MCF 10A (cell line): Measurements from ENCODE around the gene SLC1A5. TPM values are rescaled to one million over a fixed set of nuclear protein-coding genes. Genes with fewer than 3 reads are reported as not detected.

ENCODE experiments used
- BruUV-seq: library from RNA; stranded (reverse); fragments of 400-500 nt; replicated peaks from 2 replicates; lab custom pipeline; 2021; lab: Mats Ljungman, UMichigan
- CTCF ChIA-PET: fragments of 300-600 bp; sonication (Branson Sonifier 250); formaldehyde crosslinking; extraction: SDS; loops from one replicate; lab custom pipeline; 2021; ENCODE audit warnings: antibody characterized with exemption, inconsistent platforms; lab: Yijun Ruan, JAX
- POLR2A ChIA-PET: fragments of 300-600, 350-650 bp; sonication (Branson Sonifier 250); formaldehyde crosslinking; extraction: SDS; loops from one replicate; lab custom pipeline; 2020; ENCODE audit warnings: antibody characterized with exemption, inconsistent platforms; lab: Yijun Ruan, JAX
- DNase-seq: peaks from one replicate; pipeline ENCODE4 v3.0.0-alpha.2; 2018; ENCODE audit not compliant: unreplicated experiment
- H3K27ac Mint-ChIP-seq: one replicate; pipeline ENCODE4 v1.8.0; 2022; ENCODE audit warnings: mild to moderate bottlenecking, low read depth, mixed read lengths; ENCODE audit not compliant: unreplicated experiment
- H3K27me3 Mint-ChIP-seq: one replicate; pipeline ENCODE4 v1.8.0; 2022; ENCODE audit warnings: mixed read lengths; ENCODE audit not compliant: insufficient read depth, unreplicated experiment
- H3K36me3 Mint-ChIP-seq: one replicate; pipeline ENCODE4 v1.8.0; 2022; ENCODE audit warnings: mild to moderate bottlenecking, moderate library complexity, mixed read lengths; ENCODE audit not compliant: insufficient read depth, unreplicated experiment
- H3K4me1 Mint-ChIP-seq: one replicate; pipeline ENCODE4 v1.8.0; 2022; ENCODE audit warnings: mixed read lengths; ENCODE audit not compliant: insufficient read depth, unreplicated experiment
- H3K4me3 Mint-ChIP-seq: one replicate; pipeline ENCODE4 v1.8.0; 2022; ENCODE audit warnings: mild to moderate bottlenecking, moderate library complexity, mixed read lengths; ENCODE audit not compliant: unreplicated experiment
- H3K9me3 Mint-ChIP-seq: one replicate; pipeline ENCODE4 v1.8.0; 2022; ENCODE audit warnings: mixed read lengths; ENCODE audit not compliant: unreplicated experiment
- CTCF ChIP-seq: fragments of 200-600 bp; IDR thresholded peaks from one replicate; pipeline ENCODE4 v1.8.0; 2022; ENCODE audit warnings: antibody characterized with exemption, mild to moderate bottlenecking; ENCODE audit not compliant: unreplicated experiment
- intact Hi-C: fragments of 100-400 bp; cut with micrococcal nuclease; formaldehyde crosslinking; loops from 2 replicates; pipeline ENCODE4 v1.14.1; 2022
- total RNA-seq: library from RNA; stranded (reverse); gene quantifications from 2 replicates; pipeline ENCODE4 v1.2.3, GENCODE V29; 2022

SLC1A5 gene
- total RNA-seq, 1 experiment from 2014 or later: 417 TPM

GRCh38 chr19:46745030-46745429 is 43.4 kb downstream of the SLC1A5 start:
- peaks cover 21% of the 10 kb centered on the region for H3K36me3 Mint-ChIP-seq

GRCh38 chr19:46744005-46744691 is 44.2 kb downstream of the SLC1A5 start:
- H3K36me3 Mint-ChIP-seq: peaks cover 20% of the 10 kb centered on the region

More at GRCh38 chr19:46745030-46745429, 43.4 kb downstream of the SLC1A5 start:
- ChIA-PET POLR2A (interaction anchor here (0.5 to 2.2 kb wide), 11 partner anchors 8 to 334 kb away, joined by 3 to 14 read pairs (median 3); partner anchors contain the start of gene SLC1A5), CTCF (interaction anchor here (1.4 to 1.7 kb wide), 2 partner anchors 13 to 97 kb away, joined by 4 to 7 read pairs; no protein-coding TSS in a partner anchor)
- Mint-ChIP-seq H3K27me3 (no peaks in the 10 kb centered on the region), H3K9me3 (no peaks in the 10 kb centered on the region), H3K4me1 (peaks cover 28% of the 10 kb centered on the region), H3K4me3 (peak overlapping the region; percentile 97), H3K27ac (peak overlapping the region; percentile 88)
- BruUV-seq: no TSS peak
- no peak for TF ChIP-seq CTCF
- intact Hi-C loops: loop anchor here (5.0 kb wide), 1 partner anchor 37 kb away; no protein-coding TSS in a partner anchor
- DNase-seq: no peak

GRCh38 chr19:46742926-46743480 is 45.4 kb downstream of the SLC1A5 start:
- intact Hi-C loops: no loop called here
- Mint-ChIP-seq H3K27ac (no peak overlapping the region), H3K4me1 (peaks cover 28% of the 10 kb centered on the region), H3K27me3 (no peaks in the 10 kb centered on the region), H3K9me3 (no peaks in the 10 kb centered on the region), H3K36me3 (peaks cover 19% of the 10 kb centered on the region), H3K4me3 (no peak overlapping the region)
- TF ChIP-seq CTCF: no peak
- no peak for DNase-seq
- no TSS peak for BruUV-seq
- CTCF ChIA-PET: interaction anchor here (0.7 to 2.9 kb wide), 4 partner anchors 14 to 98 kb away, joined by 3 to 19 read pairs (median 4); no protein-coding TSS in a partner anchor
- POLR2A ChIA-PET: interaction anchor here (0.9 to 1.2 kb wide), 2 partner anchors 42 to 107 kb away, joined by 3 read pairs; partner anchors contain the start of gene AP2S1

More at GRCh38 chr19:46744005-46744691, 44.2 kb downstream of the SLC1A5 start:
- BruUV-seq: TSS peak; percentile 16
- ChIA-PET CTCF (interaction anchor here (0.6 to 1.7 kb wide), 4 partner anchors 8 to 379 kb away, joined by 3 to 7 read pairs (median 4); no protein-coding TSS in a partner anchor), POLR2A (interaction anchor here (0.7 to 2.2 kb wide), 7 partner anchors 30 to 335 kb away, joined by 3 to 14 read pairs (median 4); partner anchors contain the start of gene SLC1A5)
- peaks cover 28% of the 10 kb centered on the region for H3K4me1 Mint-ChIP-seq
- intact Hi-C loops: no loop called here
- H3K4me3 Mint-ChIP-seq: peak overlapping the region; percentile 97
- no peaks in the 10 kb centered on the region for H3K27me3 Mint-ChIP-seq
- TF ChIP-seq CTCF: no peak
- peak overlapping the region; percentile 88 for H3K27ac Mint-ChIP-seq
- no peak for DNase-seq
- no peaks in the 10 kb centered on the region for H3K9me3 Mint-ChIP-seq

- POLR2A ChIA-PET: no interaction called here
- CTCF ChIA-PET: interaction anchor here (0.5 to 2.9 kb wide), 5 partner anchors 9 to 126 kb away, joined by 3 to 19 read pairs (median 3); no protein-coding TSS in a partner anchor
Measured at GRCh38 chr19:46741447-46741846, 46.9 kb downstream of the SLC1A5 start.

More at GRCh38 chr19:46741447-46741846, 46.9 kb downstream of the SLC1A5 start:
- no peaks in the 10 kb centered on the region for H3K9me3 Mint-ChIP-seq
- H3K4me1 Mint-ChIP-seq: peaks cover 28% of the 10 kb centered on the region
- no peak overlapping the region for H3K4me3 Mint-ChIP-seq
- BruUV-seq: no TSS peak
- intact Hi-C loops: no loop called here
- no peaks in the 10 kb centered on the region for H3K27me3 Mint-ChIP-seq
- peak overlapping the region; percentile 83 for H3K27ac Mint-ChIP-seq
- no peak for DNase-seq
- H3K36me3 Mint-ChIP-seq: peaks cover 34% of the 10 kb centered on the region
- no peak for TF ChIP-seq CTCF
